Fibroblast of skin of right quadriceps (primary cell): ENCODE measurements around the gene COL6A6.

Experiments used
- DNase-seq: peaks from one replicate; pipeline ENCODE4 v3.0.0-alpha.2; 2013

Gene COL6A6, protein sequence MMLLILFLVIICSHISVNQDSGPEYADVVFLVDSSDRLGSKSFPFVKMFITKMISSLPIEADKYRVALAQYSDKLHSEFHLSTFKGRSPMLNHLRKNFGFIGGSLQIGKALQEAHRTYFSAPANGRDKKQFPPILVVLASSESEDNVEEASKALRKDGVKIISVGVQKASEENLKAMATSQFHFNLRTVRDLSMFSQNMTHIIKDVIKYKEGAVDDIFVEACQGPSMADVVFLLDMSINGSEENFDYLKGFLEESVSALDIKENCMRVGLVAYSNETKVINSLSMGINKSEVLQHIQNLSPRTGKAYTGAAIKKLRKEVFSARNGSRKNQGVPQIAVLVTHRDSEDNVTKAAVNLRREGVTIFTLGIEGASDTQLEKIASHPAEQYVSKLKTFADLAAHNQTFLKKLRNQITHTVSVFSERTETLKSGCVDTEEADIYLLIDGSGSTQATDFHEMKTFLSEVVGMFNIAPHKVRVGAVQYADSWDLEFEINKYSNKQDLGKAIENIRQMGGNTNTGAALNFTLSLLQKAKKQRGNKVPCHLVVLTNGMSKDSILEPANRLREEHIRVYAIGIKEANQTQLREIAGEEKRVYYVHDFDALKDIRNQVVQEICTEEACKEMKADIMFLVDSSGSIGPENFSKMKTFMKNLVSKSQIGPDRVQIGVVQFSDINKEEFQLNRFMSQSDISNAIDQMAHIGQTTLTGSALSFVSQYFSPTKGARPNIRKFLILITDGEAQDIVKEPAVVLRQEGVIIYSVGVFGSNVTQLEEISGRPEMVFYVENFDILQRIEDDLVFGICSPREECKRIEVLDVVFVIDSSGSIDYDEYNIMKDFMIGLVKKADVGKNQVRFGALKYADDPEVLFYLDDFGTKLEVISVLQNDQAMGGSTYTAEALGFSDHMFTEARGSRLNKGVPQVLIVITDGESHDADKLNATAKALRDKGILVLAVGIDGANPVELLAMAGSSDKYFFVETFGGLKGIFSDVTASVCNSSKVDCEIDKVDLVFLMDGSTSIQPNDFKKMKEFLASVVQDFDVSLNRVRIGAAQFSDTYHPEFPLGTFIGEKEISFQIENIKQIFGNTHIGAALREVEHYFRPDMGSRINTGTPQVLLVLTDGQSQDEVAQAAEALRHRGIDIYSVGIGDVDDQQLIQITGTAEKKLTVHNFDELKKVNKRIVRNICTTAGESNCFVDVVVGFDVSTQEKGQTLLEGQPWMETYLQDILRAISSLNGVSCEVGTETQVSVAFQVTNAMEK (N-terminal part only)

DNA sequence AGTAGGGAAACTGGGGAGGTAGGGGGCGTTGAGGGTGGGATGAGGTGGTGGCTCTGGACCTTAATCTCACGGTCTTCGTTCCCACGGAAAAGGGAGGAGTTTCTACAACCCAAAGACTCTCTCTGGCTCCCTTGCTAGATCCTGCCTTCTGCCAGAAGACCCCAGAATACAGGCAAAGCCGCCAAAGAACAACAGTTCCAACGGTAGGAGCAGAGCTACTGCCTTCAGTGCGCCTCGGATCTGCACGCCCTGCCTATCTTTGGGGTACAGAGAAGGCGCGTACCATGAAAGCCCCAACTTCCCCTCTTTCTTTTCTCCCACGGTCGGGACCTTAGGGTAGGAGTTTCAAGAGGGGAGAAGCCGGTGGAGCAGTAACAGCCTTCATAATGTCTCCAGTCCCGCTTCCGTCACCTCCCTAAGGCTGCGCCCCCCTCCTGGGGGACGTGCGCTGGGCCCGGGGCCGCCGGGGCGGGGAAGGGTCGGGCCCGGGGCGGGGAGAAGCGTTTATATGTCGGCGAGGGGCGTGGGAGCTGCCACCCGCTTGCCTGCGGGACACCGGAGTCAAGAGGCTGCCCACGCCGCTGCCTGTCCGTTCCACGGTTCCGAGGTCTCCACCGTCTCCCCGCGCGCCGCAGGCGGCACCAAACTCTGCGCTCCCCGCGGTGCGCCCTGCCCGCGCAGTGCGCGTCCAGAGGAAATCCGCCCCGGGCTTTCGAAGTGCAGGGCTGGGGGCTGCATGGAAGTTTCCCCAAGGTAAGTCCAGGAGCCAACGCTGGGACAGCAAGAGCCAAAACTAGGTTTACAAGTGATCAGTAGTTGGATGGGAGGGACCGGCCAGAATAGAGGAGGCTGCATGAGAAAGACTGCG, at the start of gene COL6A6:
Gene COL6A6, plus strand, starts transcription at position 533 of the 868 bp plus-strand sequence. CDS start 43,188 bp downstream, outside the sequence.
- DNase-seq, result peak; percentile 3

DNA sequence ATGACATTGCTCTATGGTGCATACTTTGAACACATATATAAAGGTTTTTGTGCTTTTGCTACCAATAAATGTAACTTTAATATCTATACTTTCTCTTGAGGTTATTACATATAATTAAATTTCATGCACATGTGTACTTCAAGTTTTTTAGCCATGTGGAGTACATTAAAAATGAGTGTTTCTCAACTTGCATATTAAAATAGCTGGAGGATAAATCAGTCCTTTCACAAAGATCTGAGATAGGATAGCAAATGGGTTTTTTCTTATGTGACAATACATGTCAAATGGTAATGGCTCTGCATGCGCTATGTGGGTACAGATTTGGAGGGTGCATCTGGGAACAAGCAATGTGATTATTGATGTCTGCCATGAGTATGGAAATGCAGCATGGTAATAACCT, 48.7 kb upstream of the COL6A6 start:
- DNase-seq, result no peak

DNA sequence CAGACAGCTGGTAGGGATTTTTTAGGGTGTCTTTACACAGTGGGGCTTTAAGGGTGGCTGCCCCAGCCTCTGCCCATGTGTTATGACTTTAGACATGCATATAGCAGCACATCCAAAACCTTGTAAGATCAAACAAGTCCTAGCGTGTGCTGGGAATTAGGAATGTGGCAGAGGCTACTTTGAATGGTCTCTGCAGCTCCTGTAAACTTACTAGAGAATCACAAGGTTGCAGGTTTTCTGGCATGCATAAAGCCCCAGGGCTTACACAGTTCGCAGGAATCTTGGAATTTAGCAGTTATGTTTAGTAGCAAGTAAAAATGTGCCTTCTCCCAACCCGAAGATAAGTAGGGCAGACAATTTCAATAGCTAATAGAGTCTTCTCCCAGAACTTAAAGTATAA, 46.9 kb upstream of the COL6A6 start:
- DNase-seq, result no peak

DNA sequence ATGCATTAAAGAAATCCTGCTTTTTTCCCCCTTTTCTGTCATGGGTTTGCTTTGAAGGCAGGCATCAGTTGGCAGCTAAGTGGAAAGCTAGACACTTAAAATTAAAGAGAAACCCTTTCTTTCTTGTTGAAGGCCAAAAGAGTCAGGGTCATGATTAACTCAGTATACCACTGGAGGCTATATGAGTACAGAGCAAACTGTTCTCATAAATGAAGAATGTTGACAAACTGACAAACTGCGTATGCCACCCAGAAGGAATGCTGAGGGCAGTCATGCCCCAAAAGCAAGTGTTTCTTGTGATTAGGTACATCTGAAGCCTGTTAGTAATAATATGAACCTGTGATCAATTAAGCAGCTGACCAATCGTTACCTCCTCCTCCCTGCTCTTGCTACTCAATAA, 43.6 kb upstream of the COL6A6 start:
- DNase-seq, result no peak

DNA sequence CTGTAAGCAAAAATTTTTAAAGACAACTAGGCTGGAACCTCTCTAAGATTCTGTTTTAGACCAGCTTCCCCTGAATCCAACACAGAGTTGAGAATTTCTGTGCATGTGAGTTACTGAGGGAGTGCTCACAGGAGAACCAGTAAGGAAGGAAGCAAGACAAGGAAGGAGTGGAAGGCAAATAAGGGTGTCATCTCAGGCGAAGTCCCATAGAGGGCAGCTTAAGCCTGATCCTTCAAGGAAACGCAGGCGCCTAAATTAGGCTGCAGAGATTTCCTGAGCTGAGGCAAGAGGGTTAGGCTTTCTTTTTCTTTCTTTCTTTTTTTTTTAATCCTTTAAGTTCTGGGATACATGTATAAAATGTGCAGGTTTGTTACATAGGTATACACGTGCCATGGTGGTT, 36.2 kb upstream of the COL6A6 start:
- DNase-seq, result peak; percentile 45

DNA sequence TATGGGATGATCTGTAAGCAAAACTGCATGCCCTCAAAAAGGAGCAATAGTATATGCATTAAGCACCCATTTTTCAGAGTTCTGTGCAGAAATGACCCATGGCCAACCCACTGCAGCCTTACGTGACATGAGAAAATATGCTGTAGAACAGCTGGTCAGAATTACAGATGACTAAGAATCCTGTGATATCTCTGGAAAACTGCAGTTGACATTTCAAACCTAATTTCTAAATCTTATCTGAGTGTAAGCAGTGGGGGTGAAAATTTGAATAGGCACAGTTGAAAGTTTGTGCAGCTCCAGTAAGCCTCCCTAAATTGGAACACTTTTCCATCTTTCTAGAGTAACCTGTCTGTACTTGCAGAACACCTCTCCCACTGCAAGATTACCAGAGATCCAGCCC, 28.7 kb upstream of the COL6A6 start:
- DNase-seq, result no peak

DNA sequence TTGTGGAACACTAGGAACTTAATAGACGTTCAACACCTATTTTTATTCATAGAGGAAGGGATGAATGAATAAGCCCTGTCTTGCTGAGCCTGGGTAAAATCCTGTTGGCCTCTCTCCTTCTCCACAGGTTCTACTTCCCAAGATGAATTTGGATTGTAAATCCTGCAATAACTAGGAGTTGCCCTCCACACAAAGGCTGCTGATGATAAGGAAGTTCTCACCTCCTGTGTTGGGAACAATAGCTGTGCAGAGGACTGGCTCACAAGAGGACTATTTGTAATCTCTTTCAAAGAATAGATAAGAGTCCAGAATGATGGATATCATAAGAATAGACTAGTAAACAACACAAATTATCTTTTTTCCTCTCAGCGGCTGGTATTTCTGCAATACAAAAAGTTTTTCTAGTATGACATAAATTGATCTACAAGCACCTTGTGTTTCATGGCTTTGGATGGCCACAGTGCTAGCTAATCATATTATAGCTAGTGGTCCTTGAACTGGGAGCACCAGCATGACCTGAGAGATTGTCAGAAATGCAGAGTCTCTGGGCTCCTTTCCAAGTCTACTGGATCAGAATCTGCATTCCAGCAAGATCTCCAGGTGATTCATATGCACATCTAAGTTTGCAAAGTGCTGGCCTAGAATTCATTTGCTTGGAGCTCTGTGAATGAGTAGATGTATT, 28.1 kb upstream of the COL6A6 start:
- no peak for DNase-seq

DNA sequence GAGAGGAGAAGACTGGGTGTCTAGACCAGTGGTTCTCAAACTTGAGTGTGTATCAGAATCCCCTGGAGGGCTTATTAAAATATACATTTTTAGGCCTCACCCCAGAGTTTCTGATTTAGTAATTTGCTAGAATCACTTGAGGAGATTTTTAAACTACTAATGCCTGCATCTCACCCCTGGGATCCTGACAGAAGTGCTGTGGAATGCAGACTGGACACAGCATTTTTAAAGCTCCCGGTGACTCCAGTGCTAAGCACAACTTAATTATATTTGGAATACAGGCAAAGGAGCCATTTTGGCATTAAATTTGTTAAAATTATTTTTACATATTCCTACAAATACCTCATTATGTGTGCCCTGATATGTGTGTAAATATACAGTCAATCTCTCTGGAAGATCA, 26.7 kb upstream of the COL6A6 start:
- DNase-seq, result peak; percentile 24

DNA sequence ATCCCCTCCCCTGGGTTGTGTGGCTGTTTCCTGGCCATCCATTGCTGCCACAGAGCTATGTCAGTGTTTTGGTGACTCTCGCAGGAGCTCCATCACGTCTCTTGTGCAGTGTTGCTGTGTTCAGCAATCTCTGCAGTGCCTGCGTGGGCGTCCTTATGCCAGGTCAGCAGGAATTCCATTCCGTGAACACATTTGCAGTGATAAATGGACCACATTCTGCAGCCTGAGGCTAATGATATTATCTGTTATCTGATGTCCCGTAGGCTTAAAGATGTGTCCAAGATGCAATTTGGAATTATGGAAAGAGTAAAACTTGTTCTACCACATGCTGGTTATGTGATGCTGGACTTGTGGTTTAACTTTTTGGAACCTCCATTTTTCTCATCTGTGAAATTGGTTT, 25.5 kb upstream of the COL6A6 start:
- DNase-seq, result no peak

DNA sequence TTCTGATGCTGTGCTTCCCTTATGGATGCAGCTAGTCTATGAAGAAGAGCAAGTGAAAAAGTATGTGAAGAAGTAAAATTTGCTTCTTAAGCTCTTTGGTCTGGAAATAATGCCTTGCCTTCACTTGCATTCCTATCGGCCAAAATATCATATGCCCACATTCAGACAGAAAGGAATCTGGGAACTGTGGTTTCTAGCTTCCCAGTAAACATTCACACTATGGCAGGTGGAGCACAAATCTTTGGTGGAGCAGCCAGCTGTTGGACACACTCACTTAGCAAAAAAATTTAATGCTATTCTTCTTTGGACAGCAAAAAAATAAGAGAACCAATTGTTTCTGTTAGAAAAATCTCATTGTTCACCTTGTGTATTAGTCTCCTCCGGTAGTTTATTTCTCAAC, 12.3 kb upstream of the COL6A6 start:
- DNase-seq, result no peak

DNA sequence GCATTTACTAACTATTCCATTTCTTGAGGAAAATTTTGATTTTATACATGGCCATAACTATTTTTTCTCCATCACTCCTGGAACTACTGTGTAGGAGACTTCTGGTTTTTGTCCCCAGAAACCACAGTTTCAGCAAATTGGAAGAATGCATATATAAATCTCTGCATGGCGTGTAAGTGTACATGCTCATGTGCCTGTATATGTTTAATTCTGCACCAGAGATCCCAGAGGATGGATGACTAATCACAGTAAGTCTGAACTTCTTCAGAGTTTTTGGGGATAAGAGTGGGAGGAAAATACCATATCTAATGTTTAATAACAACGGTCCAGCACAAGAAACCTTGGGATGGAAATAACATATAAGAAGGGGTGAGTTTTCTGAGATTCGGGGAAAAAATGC, 10.9 kb upstream of the COL6A6 start:
- DNase-seq, result peak; percentile 32

DNA sequence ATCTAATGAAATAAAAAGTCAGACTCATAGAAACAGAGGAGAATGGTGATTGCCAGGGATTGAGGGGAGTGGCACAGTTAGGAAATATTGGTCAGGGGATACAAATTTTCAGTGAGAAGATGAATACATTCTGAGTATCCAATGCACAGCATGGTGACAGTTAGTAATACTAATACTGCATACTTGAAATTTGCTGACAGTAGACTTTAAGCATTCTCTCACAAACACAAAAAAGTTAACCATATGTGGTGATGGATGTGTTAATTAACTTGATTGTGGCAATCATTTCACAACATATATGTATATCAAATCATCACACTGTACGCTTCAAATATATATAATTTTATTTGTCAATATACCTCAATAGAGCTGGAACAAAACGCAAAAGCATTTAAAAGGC, 9.2 kb upstream of the COL6A6 start:
- DNase-seq, result no peak

DNA sequence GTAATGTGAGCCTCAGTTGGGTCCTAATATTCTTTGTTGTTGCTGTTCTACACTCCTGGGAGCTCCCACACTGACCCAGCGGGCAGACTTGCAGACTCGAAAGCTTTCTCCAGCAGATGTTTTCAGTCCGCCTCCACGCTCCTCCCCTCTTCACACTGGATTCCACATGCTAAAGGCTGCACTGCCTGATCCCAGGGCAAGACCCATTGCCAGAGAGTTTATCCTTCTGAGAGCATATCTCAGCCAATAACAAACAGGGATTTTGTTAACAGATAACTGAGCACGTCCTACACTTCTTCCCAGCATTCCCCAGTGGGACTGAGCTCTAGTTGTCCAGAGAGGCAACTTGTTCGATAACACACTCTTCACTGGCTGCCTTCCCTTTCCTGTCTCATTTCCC, 8.0 kb upstream of the COL6A6 start:
- DNase-seq, result no peak

DNA sequence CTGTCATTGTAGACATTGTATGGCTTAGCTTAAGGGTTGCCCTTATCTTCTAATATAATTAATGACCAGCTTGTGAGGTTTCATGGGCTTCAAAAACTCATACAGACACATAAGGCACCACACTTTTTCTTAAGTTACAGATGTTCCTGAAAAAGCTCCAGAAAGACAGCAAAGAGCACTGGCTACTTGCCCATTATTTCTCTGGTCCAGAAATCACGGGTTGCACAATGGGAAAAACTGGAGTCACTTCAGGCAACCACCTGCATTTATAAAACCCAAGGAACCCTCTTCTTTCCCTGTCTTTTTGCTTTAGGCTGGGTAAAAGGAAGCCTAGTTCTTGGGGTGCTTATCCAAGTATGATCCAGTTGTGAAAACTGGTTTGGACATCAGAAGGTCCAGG, 2.3 kb upstream of the COL6A6 start:
- DNase-seq, result no peak

DNA sequence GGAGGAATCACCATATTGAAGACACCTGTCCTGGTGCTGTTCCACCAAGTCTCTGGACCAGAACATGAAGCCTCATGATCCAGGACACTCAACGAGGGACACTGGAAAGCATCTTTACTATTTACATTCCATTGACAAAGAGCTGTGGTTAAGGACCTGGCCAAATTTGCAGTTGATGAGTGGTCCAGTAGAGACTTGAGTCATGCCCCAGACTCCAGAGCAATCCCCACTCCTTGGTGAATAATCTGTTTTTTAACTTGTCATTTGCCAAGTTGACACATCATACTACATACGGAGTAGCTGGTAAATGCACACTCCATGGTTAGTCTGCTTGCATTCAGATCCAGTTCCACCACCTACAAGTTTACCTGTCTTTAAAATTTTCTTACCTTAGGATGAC, 1.2 kb upstream of the COL6A6 start:
- peak; percentile 28 for DNase-seq

DNA sequence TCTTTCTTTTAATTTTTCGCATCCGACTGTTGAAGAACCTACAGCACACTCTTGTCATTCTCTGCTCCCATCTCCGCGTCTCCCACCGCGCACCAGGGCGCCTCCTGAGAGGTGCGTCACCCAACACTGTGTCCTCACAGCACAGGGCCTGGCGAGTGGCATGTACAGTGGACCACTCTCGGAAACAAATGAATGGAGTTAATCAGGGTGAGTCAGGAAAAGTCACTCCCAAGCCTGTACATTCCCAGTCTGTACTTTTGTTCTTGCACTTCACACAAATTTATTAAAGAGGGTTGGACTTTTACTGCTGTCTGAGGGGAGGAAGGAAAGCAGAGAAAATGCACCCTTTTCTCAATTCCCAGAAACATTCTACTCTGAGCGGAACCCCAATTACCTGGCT, 625 bp downstream of the COL6A6 start:
- DNase-seq, result peak; percentile 23

DNA sequence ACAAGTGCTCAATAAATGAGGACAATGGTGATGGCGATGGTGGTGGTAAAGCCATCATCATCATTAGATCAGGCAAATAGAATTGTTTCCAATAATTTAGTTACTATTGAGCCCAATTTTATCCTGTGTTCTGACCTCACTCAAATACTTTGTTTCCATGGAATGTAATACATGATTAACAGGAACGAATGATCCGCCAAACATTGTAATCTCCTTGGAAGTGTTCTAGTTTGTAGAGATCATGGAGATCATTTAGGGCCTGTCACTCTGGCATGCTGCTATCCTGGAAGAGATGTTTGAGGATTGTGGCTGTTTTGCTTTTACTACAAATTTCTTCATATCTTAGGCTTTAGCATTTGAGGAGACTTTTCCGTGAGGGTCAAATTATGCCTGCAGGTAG, 2.8 kb downstream of the COL6A6 start:
- no peak for DNase-seq

DNA sequence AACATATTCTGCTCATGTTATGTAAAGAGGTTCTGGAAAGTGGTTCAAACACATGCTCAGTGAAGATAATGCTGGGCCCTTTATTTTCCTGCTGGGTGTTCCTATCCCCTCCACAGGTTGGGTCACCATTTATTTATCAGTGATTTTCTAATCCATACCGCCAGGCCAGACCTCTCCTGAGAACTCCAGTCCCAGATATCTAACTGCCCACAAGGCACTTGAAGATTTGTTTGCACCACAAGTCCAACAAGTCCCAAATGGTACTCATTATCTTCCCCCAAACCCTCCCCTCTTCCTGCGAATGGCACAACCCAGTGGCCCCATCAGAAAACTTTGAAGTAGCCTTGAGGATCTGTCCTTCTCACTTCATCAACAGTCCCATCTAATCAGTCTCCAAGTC, 5.4 kb downstream of the COL6A6 start:
- no peak for DNase-seq

DNA sequence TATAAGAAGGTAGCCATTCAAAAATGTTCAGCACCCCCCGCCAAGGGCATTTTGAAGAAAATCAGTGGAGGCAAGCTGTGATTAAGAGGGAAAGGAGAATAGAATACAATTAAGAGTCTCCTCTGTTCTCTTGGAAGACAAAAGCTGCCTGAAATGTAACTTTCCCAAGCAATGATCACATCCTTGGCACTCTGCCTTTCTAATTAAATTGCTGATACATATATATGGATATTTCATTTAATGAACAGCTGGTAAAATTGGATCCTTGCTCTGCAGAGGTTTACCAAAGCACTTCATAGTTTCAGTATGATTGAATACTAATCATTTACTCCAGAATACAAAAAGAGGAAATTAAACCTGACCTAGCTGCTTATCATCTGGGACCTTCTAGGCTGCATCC, 10.4 kb downstream of the COL6A6 start:
- no peak for DNase-seq

DNA sequence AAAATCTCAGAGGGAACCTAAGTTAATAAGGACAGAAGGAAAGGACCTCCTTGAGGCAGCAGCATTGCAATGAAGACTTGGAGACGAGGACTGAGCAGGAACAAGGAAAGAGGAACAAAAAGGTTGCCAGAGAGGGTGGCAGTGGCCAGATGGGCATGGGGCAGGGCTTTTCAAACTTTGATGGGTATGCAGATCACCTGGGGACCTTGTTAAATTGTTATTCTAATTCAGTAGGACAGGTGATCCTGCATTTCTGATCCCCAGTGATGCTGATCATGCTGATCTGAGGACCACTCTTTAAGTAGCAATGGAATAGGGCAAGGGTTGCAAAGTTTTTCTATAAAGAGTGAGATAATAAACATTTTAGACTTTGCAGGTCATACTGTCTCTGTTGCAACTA, 11.1 kb downstream of the COL6A6 start:
- DNase-seq, result no peak

DNA sequence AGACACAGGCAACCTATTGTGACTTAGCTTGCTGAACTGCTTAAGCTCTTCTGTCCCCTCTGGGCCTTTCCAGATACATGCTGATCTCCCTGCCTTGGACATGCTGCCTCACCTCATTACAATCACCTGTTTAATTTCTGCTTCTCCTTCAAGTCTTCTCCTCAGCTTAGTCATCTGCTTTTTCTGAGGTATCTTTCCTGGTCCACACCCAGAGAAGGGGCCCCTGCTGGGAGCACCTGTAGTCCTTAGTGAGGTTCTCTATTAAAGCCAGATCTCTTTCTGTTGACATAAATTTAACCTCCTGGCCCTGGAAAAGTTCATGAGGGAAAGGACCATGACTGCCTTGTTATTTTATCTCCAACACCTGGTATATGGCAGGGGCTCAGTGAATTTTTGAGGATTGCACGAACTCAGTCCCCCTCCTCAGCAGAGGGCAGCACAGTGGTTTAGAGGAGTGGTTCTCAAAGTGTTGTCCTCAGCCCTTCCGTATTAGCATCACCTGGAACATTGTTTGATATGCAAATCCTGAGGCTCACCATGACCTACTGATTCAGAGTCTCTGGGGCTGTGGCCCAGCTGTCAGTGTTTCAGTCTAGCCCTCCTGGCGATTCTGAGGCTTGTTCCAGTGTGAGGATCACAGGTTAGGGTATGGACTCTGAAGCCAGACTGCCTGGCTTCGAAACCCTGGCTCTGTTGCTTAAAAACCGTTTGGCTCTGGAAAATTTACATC, 12.7 kb downstream of the COL6A6 start:
- no peak for DNase-seq
